Thymus (tissue), 14 donors: ENCODE results near the gene SLC35G3. TPM values are rescaled to one million over a fixed set of nuclear protein-coding genes. Genes with fewer than 3 reads are reported as not detected.
A peak's percentile ranks its signal among the peaks of the same experiment; 100 is the strongest.
"Not testable (repeated sequence)": the region's sequence is repeated elsewhere in the genome, so short reads cannot be mapped to it uniquely, and the experiment has no call there.

ENCODE experiments used
- DNase-seq, 9 donors: peaks; one replicate each; pipeline ENCODE4 v3.0.0-alpha.2; 2013; ENCODE audit warnings: low spot score in 9 of 9, low read depth in 6 of 9, missing footprints in 1 of 9
- H3K27ac ChIP-seq, 2 donors: one replicate each; pipeline ENCODE4 v1.5.1; 2013; ENCODE audit warnings: control low read depth in 1 of 2, low read depth in 1 of 2, low read length in 1 of 2, mild to moderate bottlenecking in 1 of 2, moderate library complexity in 1 of 2
- H3K27me3 ChIP-seq, 2 donors: one replicate each; pipeline ENCODE4 v1.5.1; 2013; ENCODE audit warnings: low read length in 1 of 2; ENCODE audit not compliant: control insufficient read depth in 2 of 2, insufficient read depth in 1 of 2
- H3K36me3 ChIP-seq, 2 donors: one replicate each; pipeline ENCODE4 v1.5.1; 2013; ENCODE audit warnings: low read length in 1 of 2, mild to moderate bottlenecking in 1 of 2, moderate library complexity in 1 of 2; ENCODE audit not compliant: control insufficient read depth in 2 of 2, insufficient read depth in 2 of 2
- H3K4me1 ChIP-seq, 2 donors: one replicate each; pipeline ENCODE4 v1.5.1; 2013; ENCODE audit warnings: low read length in 2 of 2; ENCODE audit not compliant: control insufficient read depth in 2 of 2, insufficient read depth in 2 of 2
- H3K4me3 ChIP-seq, 2 donors: one replicate each; pipeline ENCODE4 v1.5.1; 2013; ENCODE audit warnings: low read length in 2 of 2, control low read depth in 1 of 2, mild to moderate bottlenecking in 1 of 2
- H3K9me3 ChIP-seq, 2 donors: one replicate each; pipeline ENCODE4 v1.5.1; 2013; ENCODE audit warnings: low read length in 1 of 2, mild to moderate bottlenecking in 1 of 2; ENCODE audit not compliant: control insufficient read depth in 2 of 2, insufficient read depth in 1 of 2
- WGBS: extraction: QIAGEN DNeasy Blood & Tissue Kit; methylation state at CpG from one replicate; pipeline ENCODE4 v1.1.7; 2013; 5-methylcytosine and 5-hydroxymethylcytosine counted together
- long read RNA-seq, 10 donors: transcript quantifications; one replicate each; lab custom pipeline, GENCODE V29; 2026
- polyA plus RNA-seq: library from polyadenylated mRNA; stranded (reverse); fragments of 200-250 nt; gene quantifications from one replicate; pipeline ENCODE4 v1.2.3, GENCODE V29; 2013
- total RNA-seq: library from RNA; stranded (reverse); fragments of 120-200 nt; gene quantifications from one replicate; pipeline ENCODE4 v1.2.4, GENCODE V29; 2013
- donor health status: healthy.

The SLC35G3 gene
- not detected for total RNA-seq
- polyA plus RNA-seq: 0.09 TPM
- long read RNA-seq, donor 1: 0 reads
- long read RNA-seq, donor 2: 0 reads
- long read RNA-seq, donor 3, partial matches to known transcripts: 0 of 1 reads
- long read RNA-seq, donor 3, other reads (novel, unspliced or antisense): 0 of 1 reads
- long read RNA-seq, donor 4, partial matches to known transcripts: 0 of 2 reads
- long read RNA-seq, donor 4, other reads (novel, unspliced or antisense): 0 of 2 reads
- long read RNA-seq, donor 5, partial matches to known transcripts: 0 of 2 reads
- long read RNA-seq, donor 5, other reads (novel, unspliced or antisense): 0 of 2 reads
- long read RNA-seq, donor 6: 0 reads
- long read RNA-seq, donor 7, transcript SLC35G3-201 (1 exons, 2,004 nt): major isoform, 11 of 11 reads
- long read RNA-seq, donor 7, partial matches to known transcripts: 0 of 11 reads
- long read RNA-seq, donor 7, other reads (novel, unspliced or antisense): 0 of 11 reads
- long read RNA-seq, donor 8, partial matches to known transcripts: 0 of 3 reads
- long read RNA-seq, donor 8, other reads (novel, unspliced or antisense): 0 of 3 reads
- long read RNA-seq, donor 9: 0 reads
- long read RNA-seq, donor 10, partial matches to known transcripts: 0 of 1 reads
- long read RNA-seq, donor 10, other reads (novel, unspliced or antisense): 0 of 1 reads

GRCh38 chr17:35194001-35194400 is at the start of gene SLC35G3:
Gene SLC35G3, minus strand, starts transcription at chr17:35194393. Its CDS starts 86 bp downstream, at chr17:35194307.
- H3K4me1 ChIP-seq, H3K36me3 ChIP-seq, H3K4me3 ChIP-seq, H3K9me3 ChIP-seq, DNase-seq, H3K27me3 ChIP-seq, H3K27ac ChIP-seq: not testable (repeated sequence)
- 98% methylated on average over 12 of the region's 12 CpGs for WGBS

- Histone ChIP-seq H3K9me3 (no peaks in the 10 kb centered on the region), H3K4me1 (peaks cover 28 to 43% of the 10 kb centered on the region in 2 donors), H3K27me3 (no peaks in the 10 kb centered on the region), H3K36me3 (peaks cover 12 to 21% of the 10 kb centered on the region in 2 donors), H3K4me3 (peak overlapping the region; percentile 88 to 98), H3K27ac (peak overlapping the region; percentile 99)
- 12% methylated on average over 14 of the region's 14 CpGs for WGBS
- DNase-seq: peak in 4 of 9 donors; percentile 27 to 48 (median 36)
These were observed 49.6 kb upstream of the SLC35G3 start for GRCh38 chr17:35243561-35244340.

DNA sequence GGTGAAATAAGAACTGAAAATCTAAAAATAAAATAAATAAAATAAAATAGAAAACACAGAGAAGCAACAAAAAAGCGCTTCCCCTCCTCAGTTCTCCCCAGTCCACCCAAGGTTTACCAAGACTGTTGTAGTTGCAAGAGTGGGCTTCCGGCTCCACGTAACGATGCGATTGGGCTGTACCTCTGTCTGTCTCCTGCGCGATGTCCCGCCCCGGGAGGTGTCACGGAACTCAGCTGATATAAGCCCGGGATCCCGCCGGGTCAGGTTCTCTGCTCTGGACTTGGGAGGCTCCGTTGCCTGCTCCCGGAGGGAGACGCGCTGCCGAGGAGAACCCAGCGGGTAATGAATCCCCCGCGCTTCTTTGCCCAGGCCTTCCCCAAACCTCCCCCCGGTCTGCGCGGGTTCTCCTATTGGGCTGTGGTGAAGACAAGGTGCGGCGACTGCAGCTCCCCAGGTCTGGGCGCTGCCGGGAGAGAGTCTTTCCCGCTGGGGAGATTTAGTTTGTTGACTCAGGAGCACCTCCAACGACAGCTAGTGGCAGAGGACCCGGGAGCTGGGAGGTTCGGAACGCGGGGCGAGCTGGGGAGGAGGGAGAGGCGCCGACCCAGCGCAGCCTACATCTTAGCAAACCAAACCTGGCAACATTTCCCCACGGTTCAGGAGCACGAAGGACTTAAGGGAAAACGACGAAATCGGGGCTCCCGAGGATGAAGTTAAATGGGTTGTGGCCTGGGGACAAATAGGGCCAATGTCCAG is 48.8 kb upstream of the SLC35G3 start, which contains the start of gene SLFN5:
Gene SLFN5, plus strand, starts transcription at position 268 of the 756 bp plus-strand sequence. CDS start 15,619 bp downstream, outside the sequence.
- Histone ChIP-seq H3K27ac (peak within 1 kb of the TSS; percentile 99), H3K4me3 (peak within 1 kb of the TSS; percentile 88 to 98), H3K36me3 (peaks cover 9 to 13% of the 10 kb centered on the region in 2 donors), H3K27me3 (no peaks in the 10 kb centered on the region), H3K4me1 (peaks cover 29 to 46% of the 10 kb centered on the region in 2 donors), H3K9me3 (no peaks in the 10 kb centered on the region)
- under 1% methylated on average over 44 of the region's 44 CpGs for WGBS
- DNase-seq: peak; percentile 87 to 97 (median 94)

- Histone ChIP-seq H3K4me1 (peaks cover 34 to 51% of the 10 kb centered on the region in 2 donors), H3K27me3 (no peaks in the 10 kb centered on the region), H3K9me3 (no peaks in the 10 kb centered on the region), H3K27ac (peak overlapping the region; percentile 99), H3K4me3 (peak overlapping the region; percentile 88 to 98), H3K36me3 (peaks cover 2 to 6% of the 10 kb centered on the region in 2 donors)
- WGBS: 2% methylated on average over 43 of the region's 43 CpGs
- DNase-seq: peak; percentile 59 to 91 (median 74)
These were observed 48.1 kb upstream of the SLC35G3 start for GRCh38 chr17:35242158-35242804.

DNA sequence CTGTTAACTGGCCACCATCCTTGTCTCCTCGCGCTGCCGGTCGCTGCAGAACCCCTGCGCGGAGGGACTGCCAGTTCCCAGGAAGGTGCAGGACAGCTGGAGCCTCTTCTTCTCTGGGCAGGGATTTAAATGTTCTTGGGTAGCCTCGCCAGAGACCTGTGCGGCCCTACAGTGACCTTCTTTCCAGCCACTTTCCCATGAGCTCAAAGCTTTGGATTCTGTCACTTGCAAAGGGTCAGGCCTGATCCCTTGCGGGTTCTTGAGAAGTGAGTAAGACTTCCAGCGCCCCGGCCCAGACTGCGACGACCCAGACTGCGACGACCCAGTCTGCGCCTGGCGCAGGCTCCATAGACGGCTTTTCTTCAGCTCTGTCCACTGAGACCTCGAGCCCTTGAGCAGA is 47.3 kb upstream of the SLC35G3 start:
- no peak for DNase-seq
- no peaks in the 10 kb centered on the region for H3K9me3 ChIP-seq
- peak overlapping the region; percentile 88 to 98 for H3K4me3 ChIP-seq
- H3K27ac ChIP-seq: peak overlapping the region; percentile 99
- WGBS: 90% methylated on average over 19 of the region's 19 CpGs
- no peaks in the 10 kb centered on the region for H3K27me3 ChIP-seq
- peaks cover 0 to 2% of the 10 kb centered on the region in 2 donors for H3K36me3 ChIP-seq
- H3K4me1 ChIP-seq: peaks cover 41 to 54% of the 10 kb centered on the region in 2 donors

DNA sequence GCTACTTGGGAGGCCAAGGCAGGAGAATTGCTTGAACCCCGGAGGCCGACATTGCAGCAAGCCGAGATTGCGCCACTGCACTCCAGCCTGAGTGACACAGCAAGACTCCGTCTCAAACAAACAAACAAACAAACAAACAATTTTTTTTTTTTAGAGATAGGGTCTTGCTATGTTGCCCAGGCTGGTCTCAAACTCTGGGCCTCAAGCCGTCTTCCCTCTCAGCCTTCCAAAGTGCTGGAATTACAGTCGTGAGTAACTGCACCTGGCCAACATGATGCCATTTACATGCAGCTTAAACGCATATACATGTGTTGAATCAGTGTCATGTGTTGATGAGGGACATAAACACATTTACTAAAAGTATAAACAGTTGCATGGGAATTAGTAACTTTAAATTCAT is 46.7 kb upstream of the SLC35G3 start:
- H3K27ac ChIP-seq: no peak overlapping the region
- no peaks in the 10 kb centered on the region for H3K9me3 ChIP-seq
- no peak for DNase-seq
- no peaks in the 10 kb centered on the region for H3K27me3 ChIP-seq
- peak overlapping the region; percentile 88 to 98 for H3K4me3 ChIP-seq
- H3K4me1 ChIP-seq: peaks cover 41 to 55% of the 10 kb centered on the region in 2 donors
- H3K36me3 ChIP-seq: no peaks in the 10 kb centered on the region
- WGBS: 95% methylated on average over 8 of the region's 8 CpGs

DNA sequence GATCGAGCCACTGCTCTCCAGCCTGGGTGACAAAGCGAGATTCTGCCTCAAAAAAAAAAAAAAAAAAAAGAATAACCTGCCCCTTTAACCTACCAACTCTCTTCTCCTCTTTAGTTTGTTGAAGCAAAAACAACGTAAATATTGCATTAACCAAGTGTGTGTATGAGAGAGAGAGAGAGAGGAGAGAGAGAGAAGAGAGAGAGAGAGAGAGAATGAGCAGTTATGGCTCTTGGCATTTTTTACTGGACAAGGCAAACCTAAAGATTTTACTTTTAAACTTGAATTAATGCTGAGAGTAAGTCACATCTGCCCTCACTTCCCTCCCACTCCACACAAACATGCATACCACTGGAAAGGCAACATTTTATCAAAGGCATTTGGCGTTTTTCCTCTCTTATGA is 45.6 kb upstream of the SLC35G3 start:
- no peaks in the 10 kb centered on the region for H3K36me3 ChIP-seq
- peaks cover 41 to 59% of the 10 kb centered on the region in 2 donors for H3K4me1 ChIP-seq
- 83% methylated on average over 4 of the region's 4 CpGs for WGBS
- H3K27ac ChIP-seq: no peak overlapping the region
- no peaks in the 10 kb centered on the region for H3K9me3 ChIP-seq
- no peak for DNase-seq
- no peaks in the 10 kb centered on the region for H3K27me3 ChIP-seq
- peak overlapping the region; percentile 14 to 29 for H3K4me3 ChIP-seq

GRCh38 chr17:35238821-35239220 is 44.6 kb upstream of the SLC35G3 start:
- H3K27ac ChIP-seq: peak overlapping the region; percentile 39 to 44
- peaks cover 37 to 51% of the 10 kb centered on the region in 2 donors for H3K4me1 ChIP-seq
- WGBS: 80% methylated on average over 2 of the region's 2 CpGs
- H3K36me3 ChIP-seq: no peaks in the 10 kb centered on the region
- H3K27me3 ChIP-seq: no peaks in the 10 kb centered on the region
- H3K4me3 ChIP-seq: no peak overlapping the region
- no peak for DNase-seq
- no peaks in the 10 kb centered on the region for H3K9me3 ChIP-seq
